ENCODE data around the gene CIITA.
A peak's percentile ranks its signal among the peaks of the same experiment; 100 is the strongest.
"Not testable (repeated sequence)": the region's sequence is repeated elsewhere in the genome, so short reads cannot be mapped to it uniquely, and the experiment has no call there.

The CIITA gene

GRCh38 chr16:10876799-10877341 lies at the start of gene CIITA:
CIITA (plus strand) TSS chr16:10877202; CDS start chr16:10877331, 129 bp downstream.
- peak; percentile 27 for DNase-seq (ENCODE audit: low read depth)

DNA sequence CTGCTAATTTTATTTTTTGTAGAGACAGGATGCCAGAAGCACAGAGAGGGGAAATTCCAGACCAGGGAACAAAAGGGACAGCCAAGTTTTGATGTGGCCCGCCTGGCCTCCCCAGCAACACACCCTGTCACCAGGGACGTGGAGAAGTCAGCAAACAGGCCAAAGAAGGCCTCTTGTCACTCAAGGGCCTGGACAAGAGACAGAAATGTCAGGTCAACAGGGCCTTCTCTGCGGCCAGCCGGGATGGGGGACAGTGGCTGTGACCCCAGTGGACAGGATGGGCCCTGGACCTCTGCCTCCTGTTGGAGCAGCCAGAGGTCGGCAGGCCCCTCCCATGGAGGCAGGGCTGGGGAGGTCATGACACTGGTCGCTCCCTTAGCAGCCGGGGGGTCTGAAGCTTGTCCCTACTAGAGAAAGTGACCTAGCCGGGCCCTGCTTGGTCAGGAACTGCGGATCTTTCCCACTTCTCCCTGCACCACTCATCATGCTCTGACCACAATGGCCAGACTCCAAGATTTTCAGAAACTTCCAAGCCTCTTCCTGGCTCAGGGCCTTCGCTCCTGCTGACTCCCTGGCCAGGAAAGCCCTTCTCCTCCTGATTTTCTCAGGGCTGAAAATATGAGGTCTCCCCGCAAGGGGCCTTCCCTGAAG lies 49.2 kb upstream of the CIITA start:
- DNase-seq (ENCODE audit: low read depth), result peak; percentile 10

GRCh38 chr16:10828851-10829366 lies 48.1 kb upstream of the CIITA start:
- DNase-seq (ENCODE audit: low read depth), result peak; percentile 4

DNA sequence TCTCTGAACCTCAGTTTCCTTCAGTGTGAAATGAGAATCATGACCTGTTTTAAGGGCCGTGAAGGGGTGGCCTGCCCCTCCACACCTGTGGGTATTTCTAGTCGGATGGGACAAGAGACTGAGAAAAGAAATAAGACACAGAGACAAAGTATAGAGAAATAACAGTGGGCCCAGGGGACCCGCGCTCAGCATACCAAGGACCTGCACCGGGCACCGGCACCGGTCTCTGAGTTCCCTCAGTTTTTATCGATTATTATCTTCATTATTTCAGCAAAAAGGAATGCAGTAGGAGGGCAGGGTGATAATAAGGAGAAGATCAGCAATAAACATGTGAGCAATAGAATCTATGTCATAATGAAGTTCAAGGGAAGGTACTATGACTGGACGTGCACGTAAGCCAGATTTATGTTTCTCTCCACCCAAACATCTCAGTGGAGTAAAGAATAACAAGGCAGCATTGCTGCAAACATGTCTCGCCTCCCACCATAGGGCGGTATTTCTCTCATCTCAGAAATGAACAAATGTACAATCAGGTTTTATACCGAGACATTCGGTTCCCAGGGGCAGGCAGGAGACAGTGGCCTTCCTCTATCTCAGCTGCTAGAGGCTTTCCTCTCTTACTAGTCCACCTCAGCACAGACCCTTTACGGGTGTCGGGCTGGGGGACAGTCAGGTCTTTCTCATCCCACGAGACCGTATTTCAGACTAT lies 47.5 kb upstream of the CIITA start:
- not testable (repeated sequence) for DNase-seq (ENCODE audit: low read depth)

- DNase-seq (ENCODE audit: low read depth), result not testable (repeated sequence)
Measured at GRCh38 chr16:10830240-10830639, 46.8 kb upstream of the CIITA start.

DNA sequence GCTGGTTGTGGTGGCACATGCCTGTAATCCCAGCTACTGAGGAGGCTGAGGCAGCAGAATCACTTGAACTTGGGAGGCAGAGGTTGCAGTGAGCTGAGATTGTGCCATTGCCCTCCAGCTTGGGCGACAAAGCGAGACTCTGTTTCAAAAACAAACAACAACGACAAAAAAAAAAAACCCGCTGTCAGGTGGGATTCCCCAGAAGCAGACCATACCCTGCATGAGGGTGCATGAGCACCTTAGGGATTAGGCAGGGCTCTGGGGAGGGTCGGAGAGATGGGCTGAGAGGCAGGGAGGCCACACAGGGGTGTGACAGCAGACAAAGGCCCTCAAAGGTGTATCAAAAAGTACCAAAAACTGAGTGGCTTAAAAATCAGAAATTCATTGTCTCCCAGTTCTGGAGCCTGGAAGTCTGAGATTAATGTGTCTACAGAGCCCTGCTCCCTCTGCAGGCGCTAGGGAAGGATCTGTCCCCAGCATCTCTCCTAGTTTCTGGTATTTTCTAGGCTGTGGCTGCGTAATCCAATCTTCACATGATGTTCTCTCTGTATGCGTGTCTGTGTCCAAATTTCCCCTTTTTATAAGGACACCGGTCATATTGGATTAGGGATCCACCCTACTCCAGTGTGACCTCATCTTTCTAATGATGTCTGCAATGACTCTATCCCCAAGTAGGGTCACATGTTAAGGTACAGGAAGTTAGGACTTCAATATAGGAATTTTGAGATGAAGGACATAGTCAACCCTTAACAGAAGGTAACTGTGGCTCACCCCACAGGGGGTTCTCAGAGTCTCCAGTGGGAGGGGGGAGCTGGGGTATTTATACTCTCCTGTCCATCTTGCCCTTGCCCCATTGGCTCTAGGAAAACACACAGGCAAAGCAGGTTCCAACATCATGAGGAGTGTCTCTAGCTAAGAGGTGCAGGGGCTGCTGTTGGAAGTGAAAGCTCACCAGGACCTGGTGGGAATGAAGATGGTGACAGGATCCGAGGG lies 44.8 kb upstream of the CIITA start:
- no peak for DNase-seq (ENCODE audit: low read depth)

GRCh38 chr16:10833271-10833670 lies 43.7 kb upstream of the CIITA start:
- no peak for DNase-seq (ENCODE audit: low read depth)

DNA sequence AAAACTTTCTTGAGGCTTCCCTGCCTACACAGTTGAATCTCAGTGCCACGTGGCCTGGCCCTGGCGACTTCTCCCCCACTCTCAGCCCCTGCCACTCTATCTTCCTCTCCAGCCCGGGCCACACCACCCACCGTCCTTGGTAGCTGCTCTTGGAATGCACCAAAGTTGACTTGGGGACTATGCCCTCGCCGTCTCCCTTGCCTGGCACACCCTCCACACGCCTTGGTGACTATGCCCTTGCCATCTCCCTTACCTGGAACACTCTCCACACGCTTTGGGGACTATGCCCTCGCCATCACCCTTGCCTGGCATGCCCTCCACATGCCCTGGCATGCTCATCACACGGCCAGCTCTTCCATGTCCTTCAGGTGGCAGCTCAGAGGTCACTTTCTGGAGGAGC lies 42.9 kb upstream of the CIITA start:
- no peak for DNase-seq (ENCODE audit: low read depth)

- DNase-seq (ENCODE audit: low read depth), result no peak
Measured at GRCh38 chr16:10834766-10835165, 42.2 kb upstream of the CIITA start.

- DNase-seq (ENCODE audit: low read depth), result no peak
Measured at GRCh38 chr16:10835281-10835931, 41.6 kb upstream of the CIITA start.

DNA sequence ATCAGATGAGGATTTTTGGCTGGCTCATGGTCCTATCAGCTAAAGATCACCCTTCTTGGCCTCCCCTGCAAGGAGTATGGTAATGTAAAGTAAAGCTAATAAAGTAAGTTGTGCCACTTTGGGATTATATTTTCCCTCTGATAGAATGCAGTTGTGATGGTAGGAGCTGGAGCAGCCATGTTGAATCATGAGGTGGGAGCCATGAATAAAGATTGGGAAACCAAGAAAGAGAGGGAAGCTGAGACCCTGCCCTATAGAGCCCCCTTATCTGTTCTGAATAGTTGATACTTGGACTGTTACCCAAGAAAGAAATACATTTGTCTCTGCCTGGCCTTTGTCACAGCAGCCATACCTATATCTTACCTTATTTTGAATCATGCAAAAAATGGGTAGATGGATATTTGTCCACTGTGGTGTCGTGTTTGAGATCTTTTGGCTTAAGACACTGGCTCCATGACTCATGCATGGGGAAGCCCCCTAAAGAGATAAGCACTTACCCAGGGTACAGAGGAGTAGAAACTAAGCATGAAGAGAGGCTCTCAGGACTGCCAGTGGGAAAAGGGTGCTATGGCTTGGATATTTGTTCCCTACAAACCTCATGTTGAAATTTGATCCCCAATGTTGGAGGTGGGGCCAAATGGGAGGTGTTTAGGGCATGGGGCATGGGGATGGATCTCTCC lies 40.7 kb upstream of the CIITA start:
- DNase-seq (ENCODE audit: low read depth), result no peak

DNA sequence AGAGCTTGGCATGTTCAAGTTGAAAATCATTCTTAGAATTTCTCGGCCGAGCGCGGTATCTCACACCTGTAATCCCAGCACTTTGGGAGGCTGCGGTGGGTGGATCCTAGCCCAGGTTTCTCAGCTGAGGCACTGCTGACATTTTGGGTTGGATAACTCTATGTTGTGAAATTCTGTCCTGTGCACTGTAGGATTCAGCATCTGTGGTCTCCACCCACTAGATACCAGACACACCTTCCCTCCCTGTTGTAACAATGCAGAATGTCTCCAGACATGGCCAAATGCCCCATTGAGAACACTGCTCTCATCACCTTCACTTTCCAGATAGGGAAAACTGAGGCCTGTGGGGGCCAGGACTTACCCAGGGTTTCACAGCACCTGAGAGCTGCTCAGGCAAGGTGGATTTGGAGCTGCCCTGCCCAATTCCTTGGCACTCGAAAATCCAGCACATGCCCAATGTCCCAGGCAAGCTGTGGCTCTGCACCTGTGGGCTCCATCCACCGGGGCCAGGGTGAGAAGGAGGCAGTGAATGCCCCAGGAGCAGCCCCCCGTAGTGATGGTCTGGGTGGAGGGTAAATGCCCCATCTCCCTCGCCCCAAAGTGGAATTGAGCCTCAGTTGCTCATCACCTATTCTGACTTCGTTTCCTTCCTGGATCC lies 38.3 kb upstream of the CIITA start:
- no peak for DNase-seq (ENCODE audit: low read depth)

DNA sequence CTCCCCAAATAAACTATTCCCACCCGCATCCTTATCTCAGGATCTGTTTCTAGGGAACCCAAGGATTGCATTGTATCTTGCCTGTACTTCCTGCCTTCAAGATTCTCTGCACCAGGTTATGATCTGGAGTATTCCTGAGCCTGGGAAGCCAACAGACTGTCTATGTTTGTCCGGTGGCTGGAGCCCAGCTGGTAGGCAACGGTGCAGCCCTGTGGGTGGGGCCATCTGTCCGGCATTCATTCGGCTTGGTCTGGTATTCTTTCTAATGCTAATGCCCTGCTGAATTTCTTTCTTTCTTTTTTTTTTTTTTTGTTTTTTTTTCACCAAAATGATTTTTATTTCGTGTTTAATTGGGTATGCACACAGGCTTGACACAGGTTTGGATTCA lies 37.7 kb upstream of the CIITA start:
- no peak for DNase-seq (ENCODE audit: low read depth)

GRCh38 chr16:10840703-10841102 lies 36.3 kb upstream of the CIITA start:
- DNase-seq (ENCODE audit: low read depth), result no peak

DNA sequence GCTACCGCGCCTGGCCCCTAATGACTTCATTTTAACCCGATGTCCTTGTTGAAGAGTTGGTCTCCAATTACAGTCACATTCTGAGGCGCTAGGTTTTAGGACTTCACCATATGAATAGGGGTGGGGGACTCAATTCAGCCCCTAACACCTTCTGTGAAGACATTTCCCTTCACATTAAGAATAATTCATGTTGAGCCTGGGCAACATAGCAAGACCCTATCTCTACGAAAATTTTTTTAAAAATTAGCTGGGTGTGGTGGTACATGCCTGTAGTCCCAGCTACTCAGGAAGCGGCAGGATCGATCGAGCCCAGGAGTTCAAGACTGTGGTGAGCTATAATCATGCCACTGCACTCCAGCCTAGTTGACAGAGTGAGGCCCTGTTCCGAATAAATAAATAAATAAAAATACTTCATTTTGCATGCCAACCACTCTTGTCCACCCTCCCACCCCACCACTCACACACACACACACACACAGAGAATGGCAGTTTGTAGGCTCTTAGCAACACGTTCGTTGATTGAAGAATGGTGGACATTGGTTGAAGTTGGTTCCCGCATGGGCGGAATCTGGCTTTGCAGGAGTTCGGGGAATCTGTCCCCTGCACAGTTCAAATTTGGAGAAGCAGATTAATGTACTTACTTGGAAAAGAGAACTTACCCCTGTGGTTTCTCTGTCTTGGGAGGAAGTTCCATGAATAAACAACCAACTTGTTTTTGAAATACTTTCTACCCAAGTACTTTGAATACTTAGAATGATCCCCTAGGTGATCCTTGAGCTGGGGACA lies 30.6 kb upstream of the CIITA start:
- DNase-seq (ENCODE audit: low read depth), result no peak

DNA sequence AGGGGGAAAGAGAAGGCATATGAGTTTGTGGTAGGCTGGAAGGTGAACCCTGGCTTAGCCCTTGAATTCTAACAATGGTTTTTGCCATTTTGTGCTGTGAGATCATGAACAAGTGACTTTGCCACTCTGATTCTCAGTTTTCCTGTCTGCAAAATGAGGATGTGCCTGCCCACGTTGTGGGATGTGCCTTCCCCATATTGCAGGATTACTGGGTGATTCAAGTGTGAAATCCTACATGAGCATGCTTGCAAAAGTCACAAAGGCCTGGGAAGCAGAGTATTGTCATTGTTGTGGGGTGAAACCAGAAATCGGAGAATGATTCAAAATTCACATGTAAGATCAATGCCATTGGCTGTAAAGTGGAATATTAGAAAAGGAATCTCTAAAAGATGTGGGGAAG lies 29.8 kb upstream of the CIITA start:
- no peak for DNase-seq (ENCODE audit: low read depth)

DNA sequence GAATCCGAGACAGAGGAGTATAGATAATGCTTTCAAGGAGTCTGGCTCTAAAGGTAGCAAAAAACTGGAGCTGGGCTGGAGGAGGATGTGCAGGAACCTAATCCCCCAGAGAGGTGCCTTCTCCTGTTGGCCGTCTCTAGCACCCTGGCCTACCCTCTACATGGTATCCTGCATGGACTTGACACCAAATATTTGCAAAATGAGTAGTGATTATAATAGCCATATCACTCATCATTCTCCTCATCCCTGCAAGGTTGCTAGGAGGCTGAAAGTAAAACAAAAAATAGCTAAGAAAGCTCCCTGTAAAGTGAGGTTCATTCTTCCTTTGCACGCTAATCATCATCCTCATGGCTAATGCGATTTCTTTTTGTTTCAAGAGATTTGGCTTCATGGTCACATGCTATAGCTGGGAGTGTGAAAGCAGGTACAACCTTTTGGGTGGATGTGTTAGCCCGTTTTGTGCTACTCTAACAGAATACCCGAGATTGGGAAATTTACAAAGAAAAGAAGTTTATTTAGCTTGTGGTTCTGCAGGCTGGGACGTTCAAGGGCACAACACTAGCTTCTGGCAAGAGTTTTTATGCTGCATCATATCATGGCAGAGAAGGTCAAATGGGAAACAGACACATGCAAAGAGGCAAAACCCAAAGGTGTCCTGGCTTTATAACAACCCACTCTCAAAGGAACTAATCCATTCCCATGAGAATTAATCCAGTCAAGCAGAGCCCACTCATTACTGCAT lies 27.1 kb upstream of the CIITA start:
- no peak for DNase-seq (ENCODE audit: low read depth)

DNA sequence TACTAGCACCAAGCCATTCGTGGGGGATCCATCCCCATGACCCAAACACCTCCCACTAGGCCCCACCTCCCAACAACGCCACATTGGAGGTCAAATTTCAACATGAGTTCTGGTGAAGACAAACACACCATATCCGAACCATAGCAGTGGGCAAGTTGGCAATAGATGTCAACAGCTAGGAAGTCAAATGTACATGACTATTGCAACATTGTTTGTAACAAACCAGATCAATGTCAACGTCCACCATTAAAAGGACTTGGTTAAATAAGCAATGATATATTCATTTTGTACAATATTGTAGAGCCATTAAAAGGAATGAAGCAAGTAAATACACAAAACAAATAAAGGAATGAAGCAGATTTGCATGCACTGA lies 26.5 kb upstream of the CIITA start:
- no peak for DNase-seq (ENCODE audit: low read depth)

GRCh38 chr16:10851512-10851911 lies 25.5 kb upstream of the CIITA start:
- no peak for DNase-seq (ENCODE audit: low read depth)

Measured in non-pigmented ciliary epithelial cell (primary cell).